ENCODE measurements around the gene PRKD1.

The PRKD1 gene

GRCh38 chr14:29587046-29587445 lies 340.6 kb downstream of the PRKD1 start:
- DNase-seq = no peak

- peak; percentile 45 to 68 for DNase-seq
Observed at GRCh38 chr14:29584992-29585391, 342.7 kb downstream of the PRKD1 start.

GRCh38 chr14:29580763-29581162 lies 346.9 kb downstream of the PRKD1 start:
- no peak for DNase-seq

DNA sequence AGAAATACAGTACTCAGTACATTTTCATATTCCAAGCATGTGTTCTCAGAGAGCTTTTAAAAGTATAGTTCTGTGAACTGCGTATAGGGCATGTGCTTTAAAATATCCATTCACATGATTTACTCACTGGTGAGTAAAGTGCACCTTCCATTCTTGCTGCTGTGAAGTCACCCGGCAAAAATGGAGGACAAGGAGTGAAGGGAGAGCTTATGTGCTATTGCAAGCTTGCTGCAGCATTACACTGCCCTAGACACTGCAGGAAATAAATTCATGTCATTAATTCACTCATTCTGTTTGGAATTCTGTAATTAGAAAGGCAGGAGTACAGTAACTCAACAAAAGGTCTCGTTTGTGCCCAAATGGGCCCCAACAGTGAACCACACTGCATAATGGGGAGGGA lies 347.8 kb downstream of the PRKD1 start:
- no peak for DNase-seq

DNA sequence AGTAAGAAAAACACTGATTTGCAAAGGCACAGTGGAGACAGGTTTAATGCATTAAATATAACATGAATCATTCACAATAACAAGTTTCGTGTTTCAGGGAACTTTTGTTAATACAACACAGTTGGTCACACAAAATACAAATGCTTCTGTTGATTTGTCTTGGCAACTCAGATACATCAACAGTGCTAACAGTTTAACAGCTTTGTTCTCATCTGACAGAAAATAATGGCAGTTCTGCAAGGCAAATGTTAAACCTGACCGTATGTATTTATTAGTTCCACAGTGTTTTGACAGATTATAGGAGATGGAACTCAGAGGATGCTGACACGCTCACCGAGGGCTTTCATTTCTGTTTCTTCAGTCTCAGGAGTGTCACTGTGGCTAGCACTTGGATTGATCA lies 350.7 kb downstream of the PRKD1 start:
- DNase-seq = no peak

DNA sequence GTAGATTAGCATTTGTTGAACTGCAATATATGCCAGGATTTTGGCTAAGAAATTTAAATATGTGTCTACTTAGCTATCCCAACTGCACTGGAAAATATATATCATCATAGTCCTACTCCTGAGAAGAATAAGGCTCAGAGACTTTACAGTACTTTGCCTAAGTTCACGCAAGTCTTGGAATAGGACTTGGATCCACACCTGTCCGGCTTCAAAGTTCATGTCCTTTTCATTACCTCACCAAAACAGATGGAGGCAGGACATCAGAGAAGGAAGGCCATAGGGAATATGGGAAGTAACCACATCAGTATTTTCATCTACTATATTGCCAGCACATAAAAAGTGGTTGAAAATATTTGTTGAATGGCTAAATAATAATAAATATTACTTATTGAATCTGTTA lies 358.5 kb downstream of the PRKD1 start:
- no peak for DNase-seq

GRCh38 chr14:29566194-29566593 lies 361.5 kb downstream of the PRKD1 start:
- no peak for DNase-seq

DNA sequence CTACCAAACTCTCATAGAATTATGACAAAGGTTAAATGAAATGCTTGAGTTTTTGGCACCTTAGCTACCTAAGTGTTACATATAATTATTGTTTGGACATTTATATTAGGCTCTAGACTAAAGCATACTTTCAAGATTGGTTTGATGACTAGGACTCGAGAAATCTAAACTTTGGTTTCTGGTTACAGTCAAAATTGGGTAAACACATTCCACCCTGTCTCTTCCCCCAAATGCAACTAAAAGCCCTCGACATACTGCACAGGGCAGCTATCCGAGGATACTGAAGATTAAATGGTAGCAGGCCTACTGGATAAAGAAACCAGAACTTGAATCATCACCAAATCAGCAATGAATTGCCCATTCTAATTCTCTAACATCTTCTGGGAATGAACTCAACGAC lies 369.1 kb downstream of the PRKD1 start:
- no peak for DNase-seq

DNA sequence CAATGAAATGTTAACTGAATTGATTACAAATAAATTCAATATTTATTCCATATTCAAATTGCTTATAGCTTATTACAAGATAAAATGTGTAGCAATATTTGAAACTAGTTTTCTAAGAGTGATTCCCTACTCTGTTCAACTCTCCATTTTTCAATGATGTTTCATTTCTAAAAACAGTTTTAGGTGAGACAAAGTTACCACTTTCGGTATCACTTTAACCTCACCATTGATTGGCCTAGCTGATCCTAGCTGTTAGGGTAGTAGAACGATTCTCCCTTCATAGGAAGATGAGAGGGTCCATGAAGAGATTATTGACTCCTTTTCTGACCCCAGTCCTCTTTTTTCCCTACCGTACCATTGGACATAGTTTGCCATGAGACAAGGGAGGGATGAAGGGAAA lies 373.3 kb downstream of the PRKD1 start:
- DNase-seq = no peak

DNA sequence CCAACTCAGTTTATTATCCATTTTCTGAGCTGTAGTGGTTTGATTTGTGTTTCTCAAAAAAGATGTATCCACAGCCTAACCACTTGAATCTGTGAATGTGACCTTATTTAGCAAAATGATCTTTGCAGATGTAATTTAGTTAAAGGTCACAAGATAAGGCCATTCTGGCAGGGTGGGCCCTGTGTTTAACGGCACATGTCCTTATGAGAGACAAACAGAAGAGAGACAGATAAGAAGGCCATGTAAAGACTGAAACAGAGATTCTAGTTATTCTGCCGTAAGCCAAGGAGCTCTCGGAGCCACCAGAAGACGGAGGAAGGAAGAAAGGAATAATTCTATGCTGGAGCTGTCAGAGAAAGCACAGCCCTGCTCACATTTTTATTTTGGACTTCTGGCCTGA lies 374.2 kb downstream of the PRKD1 start:
- no peak for DNase-seq

DNA sequence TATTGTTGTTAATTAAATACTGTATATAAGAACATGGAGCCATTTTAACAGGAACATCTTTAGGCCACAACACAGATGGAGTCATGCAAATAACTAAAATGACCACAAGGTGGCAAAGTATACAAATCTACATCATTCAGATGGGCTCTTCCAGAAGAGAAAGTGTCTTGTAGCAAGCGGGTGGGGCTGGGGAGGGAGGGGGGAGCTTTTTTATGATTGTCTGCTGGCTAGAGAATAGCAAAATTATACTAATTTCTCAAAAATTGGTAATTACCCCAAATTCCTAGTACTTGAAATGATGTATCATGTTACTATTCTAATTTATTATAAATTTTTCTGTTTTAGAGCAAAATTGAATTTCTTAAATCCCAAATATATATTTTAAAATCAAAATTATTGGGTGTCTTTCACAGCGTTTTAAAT lies 378.7 kb downstream of the PRKD1 start:
- peak; percentile 23 to 63 for DNase-seq

DNA sequence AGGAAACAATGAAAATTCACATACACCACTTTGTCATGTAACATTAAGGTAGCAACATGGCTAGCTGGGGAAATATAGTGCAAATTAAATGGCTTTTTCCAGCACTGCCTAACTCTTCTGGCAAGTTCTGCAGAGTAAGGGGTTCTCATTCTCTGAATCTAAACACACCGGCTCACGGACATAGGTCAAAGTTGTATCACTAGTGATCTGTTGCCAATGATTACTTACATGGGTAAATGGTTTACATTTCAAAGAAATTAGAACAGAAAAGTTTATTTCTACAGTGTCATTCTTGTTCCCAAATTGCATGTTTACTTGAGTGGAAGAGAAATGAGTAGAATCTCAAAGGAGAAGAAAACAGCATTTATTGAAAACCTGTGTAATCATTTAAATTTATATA lies 381.9 kb downstream of the PRKD1 start:
- no peak for DNase-seq

DNA sequence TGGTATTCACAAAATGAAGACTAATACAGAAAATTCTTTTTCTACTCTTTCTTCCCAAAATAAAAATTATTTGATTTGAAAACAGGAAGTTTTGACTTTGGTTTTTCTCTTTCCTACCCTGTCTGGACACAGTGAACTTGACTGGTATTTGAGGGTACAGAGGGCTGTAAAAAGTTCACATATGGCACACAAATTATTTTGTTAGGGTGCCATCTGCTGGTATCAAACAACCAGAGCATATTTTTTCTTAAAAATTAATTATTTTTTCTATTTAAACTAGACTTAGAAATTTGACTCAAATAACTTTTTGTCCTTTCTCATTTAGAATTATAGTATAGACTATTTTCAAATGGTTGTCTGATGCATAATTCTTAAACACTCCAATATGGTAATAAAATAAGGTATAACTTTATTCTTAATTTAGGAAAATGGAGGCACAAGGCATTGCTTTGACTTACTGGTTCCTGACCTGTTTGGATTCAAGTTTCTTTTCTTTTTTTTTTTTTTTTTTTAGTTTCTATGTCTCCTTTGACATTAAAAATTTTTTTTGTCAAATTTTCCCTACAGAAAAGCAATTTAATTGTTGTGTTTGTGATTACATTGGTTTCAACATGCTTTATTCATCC lies 390.6 kb downstream of the PRKD1 start:
- peak in 1 of 2 experiments; percentile 19 for DNase-seq

DNA sequence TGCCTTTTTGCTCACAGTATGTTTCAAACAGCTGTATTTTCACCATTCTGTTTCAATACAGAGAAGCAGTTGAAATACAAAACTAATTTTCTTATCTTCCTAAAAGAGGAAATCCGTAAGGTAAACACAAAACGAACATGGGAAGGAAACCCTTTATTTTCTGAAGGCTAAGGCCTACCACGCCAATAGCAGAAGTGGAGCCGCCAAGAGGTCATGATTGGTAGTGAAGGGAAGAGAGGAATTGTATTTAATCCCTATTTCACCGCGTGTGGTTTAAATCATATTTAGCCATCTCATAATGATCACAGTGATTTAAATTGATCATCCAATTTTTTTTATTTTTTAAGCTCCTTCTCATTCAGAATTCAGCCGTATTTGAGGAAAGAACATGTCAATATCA lies 398.2 kb downstream of the PRKD1 start:
- DNase-seq = peak in 1 of 2 experiments; percentile 13

GRCh38 chr14:29528889-29529288 lies 398.8 kb downstream of the PRKD1 start:
- DNase-seq = no peak

DNA sequence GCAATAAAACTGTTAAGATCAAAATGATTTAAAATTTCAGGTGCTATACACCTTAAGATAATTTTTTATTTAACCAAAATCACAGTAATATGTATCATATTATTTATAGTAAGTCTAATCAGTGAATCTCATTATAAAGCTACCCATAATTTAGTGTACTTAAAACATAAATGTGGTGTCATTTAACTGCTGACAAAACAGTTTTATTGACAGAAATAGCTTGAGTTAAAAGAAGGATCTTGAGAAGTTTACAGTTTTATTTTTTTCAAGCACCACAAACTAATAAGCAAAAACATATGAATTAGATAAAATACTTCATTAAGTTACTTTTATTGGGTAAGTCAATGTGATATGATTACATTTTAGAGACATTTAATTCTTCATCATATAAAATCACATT lies 400.4 kb downstream of the PRKD1 start:
- no peak for DNase-seq
